Upper lobe of right lung (tissue), 1 donor: ENCODE results near the gene MAGEA8. TPM values are rescaled to one million over a fixed set of nuclear protein-coding genes. Genes with fewer than 3 reads are reported as not detected.

Experiments
- ATAC-seq: fragments of 200-7000 bp; cut with Tn5 transposase; one replicate; pipeline ENCODE4 v1.9.1; 2020; ENCODE audit warnings: mild to moderate bottlenecking, moderate library complexity
- DNase-seq: peaks from one replicate; pipeline ENCODE4 v3.0.0-alpha.2; 2020
- H3K27ac ChIP-seq: fragments of 200-600 bp; one replicate; pipeline ENCODE4 v1.8.0; 2022
- H3K27me3 ChIP-seq: fragments of 200-600 bp; one replicate; pipeline ENCODE4 v1.8.0; 2022; ENCODE audit warnings: mild to moderate bottlenecking
- H3K36me3 ChIP-seq: fragments of 200-600 bp; one replicate; pipeline ENCODE4 v1.8.0; 2022
- H3K4me1 ChIP-seq: fragments of 200-600 bp; one replicate; pipeline ENCODE4 v1.8.0; 2022
- H3K4me3 ChIP-seq: fragments of 200-600 bp; one replicate; pipeline ENCODE4 v1.8.0; 2022; ENCODE audit warnings: mild to moderate bottlenecking
- H3K9me3 ChIP-seq: fragments of 200-600 bp; one replicate; pipeline ENCODE4 v1.8.0; 2022
- CTCF ChIP-seq: fragments of 200-600 bp; IDR thresholded peaks from one replicate; pipeline ENCODE4 v1.8.0; 2022; ENCODE audit warnings: antibody characterized with exemption
- intact Hi-C: fragments of 100-400 bp; cut with DNase I; formaldehyde crosslinking; loops from one replicate; pipeline ENCODE4 v1.11.0; 2022
- total RNA-seq: library from RNA; stranded (reverse); fragmentation: NEBNext Ultra II Directional; extraction: Animal tissue kit (Norgen Biotek cat#: 25700); gene quantifications from one replicate; pipeline ENCODE4 v1.2.1, GENCODE V29; 2021
- donor health status: DM: no; HTN: yes; CAD: no; lungs with severe emphysema.

MAGEA8 gene
- total RNA-seq, 1 donor from 2014 or later, result not detected

GRCh38 chrX:149845385-149845784, 35.6 kb upstream of the MAGEA8 start:
- TF ChIP-seq CTCF, result no peak
- Histone ChIP-seq H3K9me3 (no peaks in the 10 kb centered on the region), H3K4me3 (no peak overlapping the region), H3K36me3 (no peaks in the 10 kb centered on the region), H3K27ac (no peak overlapping the region), H3K27me3 (no peaks in the 10 kb centered on the region), H3K4me1 (no peaks in the 10 kb centered on the region)
- intact Hi-C loops, result no loop called here
- no peak for ATAC-seq
- DNase-seq, result no peak

GRCh38 chrX:149846789-149847188, 34.2 kb upstream of the MAGEA8 start:
- Histone ChIP-seq H3K27ac (no peak overlapping the region), H3K4me1 (no peaks in the 10 kb centered on the region), H3K27me3 (no peaks in the 10 kb centered on the region), H3K36me3 (no peaks in the 10 kb centered on the region), H3K9me3 (no peaks in the 10 kb centered on the region), H3K4me3 (no peak overlapping the region)
- no peak for ATAC-seq
- no peak for TF ChIP-seq CTCF
- intact Hi-C loops, result no loop called here
- no peak for DNase-seq

DNA sequence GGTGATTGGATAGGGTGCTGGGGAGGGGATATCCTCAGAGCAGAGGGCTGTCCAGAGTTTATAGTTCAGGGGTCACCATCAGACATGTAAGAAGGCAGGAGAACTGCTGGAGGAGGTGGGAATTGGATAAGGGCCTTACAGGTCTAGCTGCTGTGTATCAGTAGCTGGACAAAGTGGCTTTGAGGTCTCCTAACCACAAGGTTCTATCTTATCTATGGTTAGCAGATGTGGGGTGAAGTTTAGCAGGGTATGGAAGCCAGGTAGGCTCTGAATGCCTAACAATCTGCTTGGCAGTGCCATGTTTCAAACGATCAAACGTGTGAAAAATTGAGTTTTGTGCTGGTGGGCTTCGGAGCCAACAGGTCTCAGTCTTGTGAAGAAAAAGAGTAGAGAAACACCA, 32.1 kb upstream of the MAGEA8 start:
- intact Hi-C loops, result no loop called here
- ATAC-seq, result no peak
- no peak for TF ChIP-seq CTCF

GRCh38 chrX:149849787-149850186, 31.2 kb upstream of the MAGEA8 start:
- TF ChIP-seq CTCF, result no peak
- intact Hi-C loops, result no loop called here
- ATAC-seq (no peak), DNase-seq (no peak)
- H3K9me3 ChIP-seq, result no peaks in the 10 kb centered on the region
- H3K4me1 ChIP-seq, result no peaks in the 10 kb centered on the region
- no peak overlapping the region for H3K27ac ChIP-seq
- no peaks in the 10 kb centered on the region for H3K27me3 ChIP-seq
- no peak overlapping the region for H3K4me3 ChIP-seq
- H3K36me3 ChIP-seq, result no peaks in the 10 kb centered on the region

More for the DNA sequence above, 32.1 kb upstream of the MAGEA8 start:
- no peak overlapping the region for H3K27ac ChIP-seq
- H3K27me3 ChIP-seq, result no peaks in the 10 kb centered on the region
- no peaks in the 10 kb centered on the region for H3K9me3 ChIP-seq
- no peaks in the 10 kb centered on the region for H3K4me1 ChIP-seq
- H3K36me3 ChIP-seq, result no peaks in the 10 kb centered on the region
- H3K4me3 ChIP-seq, result no peak overlapping the region
- no peak for DNase-seq

- Histone ChIP-seq H3K36me3 (no peaks in the 10 kb centered on the region), H3K27ac (no peak overlapping the region), H3K9me3 (no peaks in the 10 kb centered on the region), H3K4me3 (no peak overlapping the region), H3K27me3 (no peaks in the 10 kb centered on the region), H3K4me1 (no peaks in the 10 kb centered on the region)
- DNase-seq, result no peak
- intact Hi-C loops, result no loop called here
- ATAC-seq, result no peak
- TF ChIP-seq CTCF, result no peak
Observed at GRCh38 chrX:149851864-149852263, 29.1 kb upstream of the MAGEA8 start.

- no peak for TF ChIP-seq CTCF
- DNase-seq (no peak), ATAC-seq (no peak)
- Histone ChIP-seq H3K4me3 (no peak overlapping the region), H3K4me1 (no peaks in the 10 kb centered on the region), H3K36me3 (no peaks in the 10 kb centered on the region), H3K9me3 (no peaks in the 10 kb centered on the region), H3K27me3 (no peaks in the 10 kb centered on the region), H3K27ac (no peak overlapping the region)
- intact Hi-C loops, result no loop called here
Observed at GRCh38 chrX:149853925-149854324, 27.1 kb upstream of the MAGEA8 start.
